ENCODE data around the gene SLC46A2. TPM values are rescaled to one million over a fixed set of nuclear protein-coding genes. Genes with fewer than 3 reads are reported as not detected.

SLC46A2 gene
- total and polyA plus RNA-seq, 2 donors (not counting 1 experiment from before 2014, with no cell fraction given) = 0.18 TPM; not detected in 1

DNA sequence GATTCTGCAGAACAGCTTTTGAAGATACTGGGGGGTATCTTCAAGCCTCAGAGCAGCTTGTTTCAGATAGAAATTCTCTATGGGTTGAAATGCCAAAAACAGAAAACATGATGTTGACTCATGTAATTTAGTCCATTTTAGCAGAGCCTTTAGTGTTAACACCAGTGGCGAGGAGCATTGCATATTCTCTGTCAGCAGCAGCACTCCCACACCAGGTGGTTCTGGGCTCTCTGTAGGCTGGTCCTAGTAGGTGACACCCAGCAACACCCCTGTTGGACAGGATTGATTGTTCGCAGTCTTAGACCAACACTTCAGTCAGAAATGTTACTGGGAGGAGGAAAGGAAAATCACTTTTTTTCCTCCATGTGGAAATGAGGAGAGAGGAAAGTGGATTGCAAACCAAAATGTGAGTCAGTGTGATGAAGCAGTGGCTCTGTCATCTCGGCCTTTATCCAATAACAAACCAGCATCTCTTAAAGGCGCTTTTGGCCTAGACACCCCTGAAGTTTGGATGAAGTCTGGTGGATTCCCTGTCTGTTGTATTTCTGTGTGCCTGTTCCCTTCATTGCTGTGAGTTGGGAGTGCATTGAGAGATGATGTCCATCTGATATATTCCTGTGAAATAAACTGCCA is 16.8 kb downstream of the SLC46A2 start:
- peaks cover 13 to 26% of the 10 kb centered on the region in 2 donors for H3K4me1 ChIP-seq (ENCODE audit: control insufficient read depth in 2 of 2, insufficient read depth in 2 of 2, low read length in 2 of 2)
- Mint-ChIP-seq H3K27me3 (no peaks in the 10 kb centered on the region), H3K4me1 (peaks cover 22% of the 10 kb centered on the region), H3K9me3 (ENCODE audit: insufficient read depth) (no peaks in the 10 kb centered on the region), H3K4me3 (no peak overlapping the region), H3K27ac (no peak overlapping the region)
- DNase-seq (no peak), ATAC-seq (ENCODE audit: low read depth) (no peak)
- POLR2A ChIA-PET = no interaction called here
- CTCF ChIA-PET = interaction anchor here (1.4 kb wide), 1 partner anchor 29 kb away, joined by 3 read pairs; no protein-coding TSS in a partner anchor
- H3K4me2 ChIP-seq (replicated peaks; ENCODE audit: low read depth, low read length, poor library complexity, severe bottlenecking) = no peak overlapping the region
- H3K36me3 ChIP-seq (replicated peaks in 1 of 2; ENCODE audit: control extremely low read depth in 1 of 2, control insufficient read depth in 1 of 2, extremely low read depth in 1 of 2, insufficient read depth in 2 of 2, low read length in 1 of 2) = peaks cover 0 to 8% of the 10 kb centered on the region in 2 experiments
- no peak overlapping the region for H2AFZ ChIP-seq (ENCODE audit: insufficient read depth, low read depth, low read length, poor library complexity, severe bottlenecking)
- no peak overlapping the region for H3K9ac ChIP-seq (ENCODE audit: low read length)
- TF ChIP-seq, protein P1, sequence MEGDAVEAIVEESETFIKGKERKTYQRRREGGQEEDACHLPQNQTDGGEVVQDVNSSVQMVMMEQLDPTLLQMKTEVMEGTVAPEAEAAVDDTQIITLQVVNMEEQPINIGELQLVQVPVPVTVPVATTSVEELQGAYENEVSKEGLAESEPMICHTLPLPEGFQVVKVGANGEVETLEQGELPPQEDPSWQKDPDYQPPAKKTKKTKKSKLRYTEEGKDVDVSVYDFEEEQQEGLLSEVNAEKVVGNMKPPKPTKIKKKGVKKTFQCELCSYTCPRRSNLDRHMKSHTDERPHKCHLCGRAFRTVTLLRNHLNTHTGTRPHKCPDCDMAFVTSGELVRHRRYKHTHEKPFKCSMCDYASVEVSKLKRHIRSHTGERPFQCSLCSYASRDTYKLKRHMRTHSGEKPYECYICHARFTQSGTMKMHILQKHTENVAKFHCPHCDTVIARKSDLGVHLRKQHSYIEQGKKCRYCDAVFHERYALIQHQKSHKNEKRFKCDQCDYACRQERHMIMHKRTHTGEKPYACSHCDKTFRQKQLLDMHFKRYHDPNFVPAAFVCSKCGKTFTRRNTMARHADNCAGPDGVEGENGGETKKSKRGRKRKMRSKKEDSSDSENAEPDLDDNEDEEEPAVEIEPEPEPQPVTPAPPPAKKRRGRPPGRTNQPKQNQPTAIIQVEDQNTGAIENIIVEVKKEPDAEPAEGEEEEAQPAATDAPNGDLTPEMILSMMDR (IDR thresholded peaks at IDR 0.05) = no peak
- TF ChIP-seq EZH2 (IDR thresholded peaks at IDR 0.05; ENCODE audit: borderline replicate concordance, insufficient read depth, low read depth, low read length, poor library complexity, severe bottlenecking) = no peak
- H3K79me2 ChIP-seq (ENCODE audit: control insufficient read depth, insufficient read depth, low read length) = no peaks in the 10 kb centered on the region
- intact Hi-C loops (cut with micrococcal nuclease) = no loop called here
- no peak overlapping the region for H3K27ac ChIP-seq (ENCODE audit: low read length in 2 of 2)
- no peaks in the 10 kb centered on the region for H3K27me3 ChIP-seq (replicated peaks in 1 of 4; ENCODE audit: control extremely low read depth in 1 of 4, control insufficient read depth in 3 of 4, insufficient read depth in 4 of 4, low read length in 3 of 4)
- H3K4me3 ChIP-seq (ENCODE audit: control extremely low read depth in 1 of 5, extremely low read depth in 1 of 5, insufficient read depth in 1 of 5, low read depth in 2 of 5, low read length in 4 of 5) = no peak overlapping the region
- no peaks in the 10 kb centered on the region for H4K20me1 ChIP-seq (ENCODE audit: control insufficient read depth, insufficient read depth, low read length, poor library complexity, severe bottlenecking)
- 100% methylated on average over 2 of the region's 4 CpGs for WGBS (ENCODE audit: insufficient coverage)
- no peaks in the 10 kb centered on the region for H3K9me3 ChIP-seq (ENCODE audit: control extremely low read depth in 1 of 3, control insufficient read depth in 2 of 3, insufficient read depth in 1 of 3, low read length in 2 of 3)

DNA sequence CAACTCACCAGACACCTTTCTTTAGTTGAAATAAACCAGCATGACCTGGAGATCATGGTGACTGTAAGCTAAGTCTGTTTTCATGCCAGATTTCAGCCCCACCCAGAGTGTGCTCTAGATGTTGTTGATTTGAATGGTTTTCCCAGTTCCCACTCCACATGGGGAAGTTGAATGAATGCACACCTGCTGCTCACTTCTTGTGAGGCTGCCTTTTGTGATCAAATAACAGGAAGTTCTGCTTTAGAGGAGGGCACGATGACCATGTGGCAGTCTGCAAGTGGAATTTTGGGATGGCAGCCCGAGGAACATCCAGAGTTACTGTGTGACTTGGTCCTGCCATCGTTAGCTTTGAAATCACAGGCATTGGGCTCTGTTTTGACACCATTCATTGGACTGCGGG is 18.7 kb downstream of the SLC46A2 start:
- Histone ChIP-seq H3K4me2 (replicated peaks; ENCODE audit: low read depth, low read length, poor library complexity, severe bottlenecking) (peak overlapping the region; percentile 7), H3K4me1 (ENCODE audit: control insufficient read depth in 2 of 2, insufficient read depth in 2 of 2, low read length in 2 of 2) (peaks cover 18 to 35% of the 10 kb centered on the region in 2 donors), H3K27me3 (replicated peaks in 1 of 4; ENCODE audit: control extremely low read depth in 1 of 4, control insufficient read depth in 3 of 4, insufficient read depth in 4 of 4, low read length in 3 of 4) (no peaks in the 10 kb centered on the region), H3K4me3 (ENCODE audit: control extremely low read depth in 1 of 5, extremely low read depth in 1 of 5, insufficient read depth in 1 of 5, low read depth in 2 of 5, low read length in 4 of 5) (no peak overlapping the region), H3K9me3 (ENCODE audit: control extremely low read depth in 1 of 3, control insufficient read depth in 2 of 3, insufficient read depth in 1 of 3, low read length in 2 of 3) (no peaks in the 10 kb centered on the region), H3K9ac (ENCODE audit: low read length) (no peak overlapping the region), H3K27ac (ENCODE audit: low read length in 2 of 2) (peak overlapping the region in 1 of 2 donors; percentile 1), H3K79me2 (ENCODE audit: control insufficient read depth, insufficient read depth, low read length) (no peaks in the 10 kb centered on the region), H4K20me1 (ENCODE audit: control insufficient read depth, insufficient read depth, low read length, poor library complexity, severe bottlenecking) (no peaks in the 10 kb centered on the region), H3K36me3 (replicated peaks in 1 of 2; ENCODE audit: control extremely low read depth in 1 of 2, control insufficient read depth in 1 of 2, extremely low read depth in 1 of 2, insufficient read depth in 2 of 2, low read length in 1 of 2) (peaks cover 0 to 12% of the 10 kb centered on the region in 2 experiments), H2AFZ (ENCODE audit: insufficient read depth, low read depth, low read length, poor library complexity, severe bottlenecking) (no peak overlapping the region)
- ATAC-seq (ENCODE audit: low read depth) (no peak), DNase-seq (no peak)
- Mint-ChIP-seq H3K4me1 (peaks cover 28% of the 10 kb centered on the region), H3K9me3 (ENCODE audit: insufficient read depth) (no peaks in the 10 kb centered on the region), H3K27me3 (no peaks in the 10 kb centered on the region), H3K27ac (peak overlapping the region; percentile 64), H3K4me3 (peak overlapping the region; percentile 21)
- WGBS (ENCODE audit: insufficient coverage) = 42% methylated on average over 4 of the region's 4 CpGs
- TF ChIP-seq, protein P1 (IDR thresholded peaks at IDR 0.05) = no peak
- TF ChIP-seq EZH2 (IDR thresholded peaks at IDR 0.05; ENCODE audit: borderline replicate concordance, insufficient read depth, low read depth, low read length, poor library complexity, severe bottlenecking) = no peak
- ChIA-PET CTCF (no interaction called here), POLR2A (no interaction called here)
- intact Hi-C loops (cut with micrococcal nuclease) = no loop called here
